ENCODE measurements around the gene USH1C.
A peak's percentile ranks its signal among the peaks of the same experiment; 100 is the strongest.

The USH1C gene

GRCh38 chr11:17524221-17524620 is 20.0 kb downstream of the USH1C start:
- no peak for DNase-seq

DNA sequence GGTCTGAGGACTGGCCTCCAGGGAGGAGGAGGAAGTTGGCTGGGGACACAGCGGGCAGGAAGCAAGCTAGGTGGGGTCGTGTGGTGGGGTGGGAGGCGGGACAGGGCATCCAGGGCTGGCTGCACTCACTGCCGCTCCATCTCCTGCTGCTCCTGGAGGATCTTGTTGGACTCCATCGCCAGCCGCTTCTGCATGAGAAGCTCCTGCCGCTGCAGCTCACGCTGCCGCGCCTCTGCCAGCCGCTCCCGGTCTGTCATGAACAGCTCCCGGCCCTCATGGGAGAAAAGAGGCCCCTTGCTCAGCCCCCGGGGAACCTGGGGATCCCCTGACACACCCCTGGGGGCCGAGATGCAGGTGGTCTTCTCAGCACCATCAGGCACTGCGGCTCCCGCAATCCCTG is 21.6 kb downstream of the USH1C start:
- no peak for DNase-seq

GRCh38 chr11:17521106-17521900 is 22.9 kb downstream of the USH1C start:
- no peak for DNase-seq

DNA sequence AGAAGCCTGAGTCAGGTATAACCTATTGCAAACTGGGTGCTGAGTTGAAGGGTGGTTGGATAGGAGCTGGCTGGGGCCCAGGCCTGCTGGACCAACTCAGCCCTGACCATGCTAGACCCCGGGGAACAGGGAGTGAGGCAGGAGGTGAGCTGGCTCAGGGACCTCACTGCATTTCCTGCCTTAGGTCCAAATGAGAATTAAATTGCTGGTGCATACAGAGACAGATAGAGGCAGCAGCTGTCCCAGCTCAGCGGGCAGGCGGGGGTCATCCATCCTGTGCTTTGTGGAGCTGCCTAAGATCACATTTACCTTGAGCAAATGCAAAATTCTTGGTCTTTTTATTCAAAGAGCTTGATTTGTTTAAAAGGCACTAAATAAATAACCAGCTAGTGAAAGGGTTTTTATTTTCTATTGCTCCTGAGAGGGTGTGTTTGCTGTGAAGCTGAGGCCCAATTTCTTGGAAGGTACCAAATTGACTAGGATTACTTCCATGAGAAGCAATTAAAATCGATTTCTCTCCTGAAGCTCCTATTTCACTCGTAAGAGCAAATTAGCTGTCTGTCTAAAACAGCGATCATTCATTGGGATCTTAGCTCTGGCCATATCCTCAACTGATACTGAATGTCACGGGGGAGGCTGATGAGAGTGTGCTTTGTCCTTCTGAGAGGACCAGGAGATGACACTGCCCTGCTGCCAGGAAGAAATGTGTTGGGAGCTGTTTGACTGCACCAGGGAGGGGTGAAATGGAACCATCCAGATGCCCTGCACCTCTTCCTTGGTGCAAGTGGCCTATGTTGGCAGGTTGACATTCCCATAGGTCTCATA is 24.9 kb downstream of the USH1C start:
- no peak for DNase-seq

DNA sequence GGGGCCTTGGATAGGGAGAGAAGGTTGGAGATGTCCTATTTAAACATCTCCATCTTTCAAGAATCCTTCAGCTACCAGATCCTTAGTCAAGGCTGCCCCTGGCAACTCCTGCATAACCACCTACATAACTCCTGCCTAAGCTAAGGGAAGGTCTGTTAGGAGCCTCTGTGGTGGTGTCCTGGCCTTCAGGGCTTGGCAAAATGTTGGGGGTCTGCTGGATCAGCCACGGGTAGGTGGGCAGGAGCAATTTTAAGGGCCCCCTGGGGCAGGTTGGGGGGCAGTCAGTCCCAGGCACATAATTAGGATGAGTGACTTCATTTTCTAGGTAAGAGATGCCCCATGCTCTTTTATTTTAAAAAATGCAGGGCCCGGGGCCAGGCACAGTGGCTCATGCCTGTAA is 25.9 kb downstream of the USH1C start:
- DNase-seq = no peak

DNA sequence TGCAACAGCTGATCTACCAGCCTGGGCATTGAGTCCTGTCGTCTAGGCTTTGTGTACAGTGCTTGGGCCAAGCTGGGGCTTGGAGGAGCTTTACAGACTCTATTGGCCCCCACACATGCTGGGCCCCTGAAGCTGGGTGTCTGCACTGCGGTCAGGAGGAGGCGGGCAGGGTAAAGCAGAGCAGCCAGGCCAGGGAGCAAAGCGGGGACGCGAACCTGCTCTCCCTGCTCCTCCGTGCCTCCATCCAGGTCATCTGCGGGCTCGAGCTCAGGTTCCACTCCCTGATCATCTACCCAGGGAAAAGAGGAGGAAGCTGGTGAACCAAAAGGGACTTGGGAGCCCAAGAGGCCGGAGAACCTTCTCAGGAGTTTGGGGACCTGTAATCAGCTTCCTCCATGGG is 27.0 kb downstream of the USH1C start:
- DNase-seq = no peak

GRCh38 chr11:17516551-17517150 is 27.6 kb downstream of the USH1C start:
- DNase-seq = no peak

- DNase-seq = no peak
Measured at GRCh38 chr11:17515443-17516176, 28.6 kb downstream of the USH1C start.

GRCh38 chr11:17514476-17514875 is 29.7 kb downstream of the USH1C start:
- DNase-seq = no peak

DNA sequence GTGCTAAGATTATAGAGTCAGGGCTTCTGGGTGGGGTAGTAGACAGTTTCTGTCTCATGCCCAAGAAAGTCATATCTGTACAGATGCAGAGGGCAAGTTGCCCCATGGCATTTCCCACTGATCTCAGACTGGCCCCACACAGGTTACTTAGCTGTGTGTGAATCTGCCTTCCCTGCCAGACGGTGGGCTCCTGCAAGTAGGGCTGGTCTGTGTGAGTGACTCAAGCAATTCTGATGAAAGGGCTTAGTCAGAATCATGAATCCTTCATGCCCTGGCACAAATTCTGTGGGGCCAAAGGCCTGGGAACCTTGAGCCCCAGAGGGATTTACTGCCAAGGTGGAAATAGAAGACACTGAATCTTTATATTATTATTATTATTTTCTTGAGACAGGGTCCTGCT is 30.4 kb downstream of the USH1C start:
- no peak for DNase-seq

GRCh38 chr11:17512101-17512500 is 32.1 kb downstream of the USH1C start:
- DNase-seq = no peak

GRCh38 chr11:17511571-17511970 is 32.6 kb downstream of the USH1C start:
- DNase-seq = no peak

DNA sequence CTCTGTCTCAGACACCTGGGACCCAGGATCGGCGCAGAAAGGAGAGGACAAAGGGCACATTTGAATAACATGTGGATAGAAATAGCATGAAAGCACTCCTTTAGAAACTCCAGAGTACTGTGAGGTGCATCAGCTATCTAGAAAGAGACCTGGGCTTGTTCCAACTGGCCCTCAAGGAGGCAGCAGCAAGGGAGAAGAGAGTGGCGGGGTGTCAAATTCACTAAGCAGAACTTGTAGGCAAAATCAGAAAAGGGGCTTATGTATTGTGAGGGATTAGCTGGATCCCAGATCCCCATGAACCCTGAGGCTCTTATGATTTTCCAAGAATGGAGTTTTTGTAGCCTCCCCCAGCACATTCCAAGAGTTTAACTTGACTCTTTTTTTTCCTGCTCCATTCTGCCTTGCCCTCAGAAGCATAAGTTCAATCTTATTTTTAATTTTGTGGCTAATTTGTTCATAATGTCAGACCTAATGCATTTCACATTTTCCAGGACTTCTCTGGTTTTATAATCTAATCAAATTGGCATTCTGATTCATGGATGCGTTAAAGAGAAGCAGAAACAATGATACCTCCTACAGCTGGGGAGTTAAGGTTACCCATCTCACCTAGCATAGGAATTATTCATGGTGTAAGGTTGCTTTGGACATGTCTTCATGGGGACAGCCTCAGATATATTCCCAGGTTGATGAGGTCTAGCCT is 33.6 kb downstream of the USH1C start:
- DNase-seq = no peak

DNA sequence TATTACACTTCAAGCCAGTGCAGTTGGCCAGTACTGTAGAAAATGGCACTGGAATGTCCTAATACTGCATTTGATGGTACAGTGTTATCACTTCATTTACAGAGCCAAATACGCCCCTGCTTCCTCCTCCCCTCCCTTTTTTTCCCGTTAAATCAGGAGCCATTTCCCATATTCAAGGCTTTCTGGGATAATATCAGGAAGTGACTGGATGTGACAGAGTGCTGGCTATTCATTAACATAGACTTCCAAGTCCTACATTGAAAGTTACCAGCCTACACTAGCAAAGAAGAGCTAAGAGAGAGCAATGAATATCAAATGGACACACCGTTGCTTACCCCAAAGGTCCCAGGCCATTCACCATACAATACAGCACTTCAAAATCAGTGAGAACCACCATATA is 35.4 kb downstream of the USH1C start:
- DNase-seq = no peak

- no peak for DNase-seq
Measured at GRCh38 chr11:17508306-17508705, 35.9 kb downstream of the USH1C start.

DNA sequence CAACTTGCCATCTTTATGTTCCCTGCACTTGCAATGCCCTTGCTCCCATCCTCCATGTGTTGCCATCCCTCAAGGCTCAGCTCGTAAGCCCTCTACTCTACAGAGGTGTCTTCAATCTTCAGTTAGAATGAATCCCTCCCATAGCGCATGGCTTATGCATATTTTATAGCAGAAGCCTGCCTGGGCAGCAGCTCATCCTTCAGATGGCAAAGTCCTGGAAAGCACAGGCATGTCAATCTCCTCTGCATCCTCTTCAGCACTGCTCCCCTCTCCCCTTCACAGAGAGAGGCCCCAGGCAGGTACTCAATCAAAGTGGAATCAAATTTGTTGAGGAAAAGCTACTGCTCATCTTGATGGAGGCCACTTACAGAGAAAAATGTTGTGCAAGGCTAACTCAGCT is 36.4 kb downstream of the USH1C start:
- no peak for DNase-seq

GRCh38 chr11:17506942-17507341 is 37.3 kb downstream of the USH1C start:
- no peak for DNase-seq

GRCh38 chr11:17506314-17506713 is 37.9 kb downstream of the USH1C start:
- DNase-seq = no peak

GRCh38 chr11:17505146-17505545 is 39.1 kb downstream of the USH1C start:
- no peak for DNase-seq

DNA sequence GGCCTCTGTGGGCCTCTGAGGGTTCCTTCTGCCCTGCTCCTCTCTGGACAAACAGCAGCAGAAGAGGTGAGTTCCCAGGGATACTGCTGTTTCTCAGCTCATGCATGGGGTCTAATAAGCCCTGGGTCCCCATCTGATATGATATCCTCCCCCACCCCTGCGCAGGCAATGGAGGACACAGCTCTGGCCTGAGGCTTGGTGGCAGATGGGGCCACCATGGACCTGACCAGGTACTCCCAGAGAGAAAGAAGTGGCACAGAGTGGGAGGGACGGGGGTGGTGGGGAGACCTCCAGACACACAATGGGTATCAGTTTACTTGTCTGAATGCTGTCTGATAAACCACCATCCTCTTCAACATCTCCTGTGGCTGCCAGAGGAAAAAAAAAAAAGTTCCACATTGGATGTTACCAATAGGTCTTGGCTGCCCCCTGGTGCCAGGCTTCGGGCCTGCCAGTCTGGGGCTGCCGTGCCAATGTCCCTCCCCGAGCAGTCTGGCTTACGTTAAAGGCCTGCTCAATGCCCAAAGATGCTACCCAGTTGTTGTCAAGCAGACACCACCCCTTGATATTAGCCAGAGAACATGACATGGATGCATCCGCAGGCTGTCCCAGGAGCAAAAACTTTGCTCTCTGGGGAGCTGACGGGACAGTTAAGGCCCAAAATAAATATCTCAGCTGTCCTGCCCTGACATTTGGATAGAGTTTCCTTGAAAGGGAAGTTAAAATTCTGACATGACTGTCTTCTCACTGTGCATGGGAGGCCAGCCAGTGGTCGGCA is 39.7 kb downstream of the USH1C start:
- DNase-seq = peak; percentile 83

- no peak for DNase-seq
Measured at GRCh38 chr11:17502630-17503029, 41.6 kb downstream of the USH1C start.

GRCh38 chr11:17500673-17501072 is 43.5 kb downstream of the USH1C start:
- DNase-seq = no peak

Data from CD4-positive, alpha-beta T cell treated with Interleukin-17A for 4 hours (primary cell).